Measurements from ENCODE around the gene TRIO.

TRIO gene

GRCh38 chr5:14213253-14213652, 70.1 kb downstream of the TRIO start:
- H3K9me3 Mint-ChIP-seq: no peaks in the 10 kb centered on the region
- H3K4me3 Mint-ChIP-seq: no peak overlapping the region
- peaks cover 2% of the 10 kb centered on the region for H3K4me1 Mint-ChIP-seq (ENCODE audit: low read depth)
- H3K36me3 Mint-ChIP-seq (ENCODE audit: low read depth): no peaks in the 10 kb centered on the region
- H3K27me3 Mint-ChIP-seq (ENCODE audit: low read depth): peaks cover 6% of the 10 kb centered on the region
- DNase-seq (ENCODE audit: low spot score): no peak
- H3K27ac Mint-ChIP-seq: no peak overlapping the region

- no peaks in the 10 kb centered on the region for H3K9me3 Mint-ChIP-seq
- H3K4me3 Mint-ChIP-seq: no peak overlapping the region
- H3K27me3 Mint-ChIP-seq (ENCODE audit: low read depth): peaks cover 7% of the 10 kb centered on the region
- H3K27ac Mint-ChIP-seq: no peak overlapping the region
- DNase-seq (ENCODE audit: low spot score): no peak
- no peaks in the 10 kb centered on the region for H3K36me3 Mint-ChIP-seq (ENCODE audit: low read depth)
- no peaks in the 10 kb centered on the region for H3K4me1 Mint-ChIP-seq (ENCODE audit: low read depth)
These were observed 70.9 kb downstream of the TRIO start for GRCh38 chr5:14213813-14214585.

GRCh38 chr5:14215901-14216300, 72.8 kb downstream of the TRIO start:
- Mint-ChIP-seq H3K36me3 (ENCODE audit: low read depth) (no peaks in the 10 kb centered on the region), H3K4me1 (ENCODE audit: low read depth) (no peaks in the 10 kb centered on the region), H3K4me3 (no peak overlapping the region), H3K27ac (no peak overlapping the region), H3K27me3 (ENCODE audit: low read depth) (peaks cover 5% of the 10 kb centered on the region), H3K9me3 (no peaks in the 10 kb centered on the region)
- DNase-seq (ENCODE audit: low spot score): no peak

DNA sequence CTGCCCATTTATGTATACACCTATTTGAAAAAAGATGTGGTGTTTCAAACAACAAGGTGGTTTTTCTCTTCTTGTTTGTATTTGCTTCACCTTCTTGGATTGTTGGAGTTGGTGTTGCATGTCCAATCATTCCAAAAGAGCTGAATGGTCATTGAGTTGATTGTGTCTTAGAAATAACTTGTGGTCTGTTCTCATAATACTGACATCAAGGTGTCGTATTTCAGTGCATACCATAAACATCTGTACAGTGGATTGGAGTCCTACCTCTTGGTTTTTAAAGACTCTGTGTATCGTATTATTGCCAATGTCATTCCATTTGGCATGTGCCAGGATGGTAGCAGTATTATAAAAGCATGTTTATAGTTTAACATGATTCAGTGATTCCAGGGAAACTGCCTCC, 73.2 kb downstream of the TRIO start:
- Mint-ChIP-seq H3K27me3 (ENCODE audit: low read depth) (peaks cover 7% of the 10 kb centered on the region), H3K4me1 (ENCODE audit: low read depth) (no peaks in the 10 kb centered on the region), H3K9me3 (no peaks in the 10 kb centered on the region), H3K4me3 (no peak overlapping the region), H3K36me3 (ENCODE audit: low read depth) (no peaks in the 10 kb centered on the region), H3K27ac (no peak overlapping the region)
- no peak for DNase-seq (ENCODE audit: low spot score)

GRCh38 chr5:14216902-14217301, 73.8 kb downstream of the TRIO start:
- no peak overlapping the region for H3K27ac Mint-ChIP-seq
- no peak overlapping the region for H3K4me3 Mint-ChIP-seq
- H3K9me3 Mint-ChIP-seq: no peaks in the 10 kb centered on the region
- peaks cover 2% of the 10 kb centered on the region for H3K4me1 Mint-ChIP-seq (ENCODE audit: low read depth)
- H3K27me3 Mint-ChIP-seq (ENCODE audit: low read depth): peaks cover 9% of the 10 kb centered on the region
- DNase-seq (ENCODE audit: low spot score): no peak
- H3K36me3 Mint-ChIP-seq (ENCODE audit: low read depth): no peaks in the 10 kb centered on the region

- no peak for DNase-seq (ENCODE audit: low spot score)
- Mint-ChIP-seq H3K4me1 (ENCODE audit: low read depth) (peaks cover 2% of the 10 kb centered on the region), H3K4me3 (no peak overlapping the region), H3K9me3 (no peaks in the 10 kb centered on the region), H3K27me3 (ENCODE audit: low read depth) (peaks cover 10% of the 10 kb centered on the region), H3K36me3 (ENCODE audit: low read depth) (no peaks in the 10 kb centered on the region), H3K27ac (no peak overlapping the region)
These were observed 74.4 kb downstream of the TRIO start for GRCh38 chr5:14217587-14217986.

DNA sequence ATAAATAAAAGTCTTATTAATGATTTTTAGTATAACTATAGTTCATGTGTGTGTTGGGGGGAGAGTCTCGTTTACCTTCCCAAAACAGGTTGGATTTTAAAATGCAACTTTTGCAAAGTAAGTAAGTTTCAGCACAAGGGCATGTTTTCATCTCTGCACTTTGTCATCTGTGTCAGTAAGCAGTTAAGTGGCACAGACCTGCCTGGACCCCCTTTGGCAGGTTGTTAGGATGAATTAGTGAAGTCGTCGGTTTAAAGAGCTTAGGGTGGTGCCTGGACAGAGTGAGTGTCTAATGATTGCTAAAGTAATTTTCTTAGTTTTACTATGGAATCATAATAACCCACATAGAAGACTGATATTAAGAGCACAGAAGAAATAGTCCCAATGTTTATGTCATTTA, 74.9 kb downstream of the TRIO start:
- Mint-ChIP-seq H3K4me3 (no peak overlapping the region), H3K9me3 (no peaks in the 10 kb centered on the region), H3K4me1 (ENCODE audit: low read depth) (peaks cover 4% of the 10 kb centered on the region)

DNA sequence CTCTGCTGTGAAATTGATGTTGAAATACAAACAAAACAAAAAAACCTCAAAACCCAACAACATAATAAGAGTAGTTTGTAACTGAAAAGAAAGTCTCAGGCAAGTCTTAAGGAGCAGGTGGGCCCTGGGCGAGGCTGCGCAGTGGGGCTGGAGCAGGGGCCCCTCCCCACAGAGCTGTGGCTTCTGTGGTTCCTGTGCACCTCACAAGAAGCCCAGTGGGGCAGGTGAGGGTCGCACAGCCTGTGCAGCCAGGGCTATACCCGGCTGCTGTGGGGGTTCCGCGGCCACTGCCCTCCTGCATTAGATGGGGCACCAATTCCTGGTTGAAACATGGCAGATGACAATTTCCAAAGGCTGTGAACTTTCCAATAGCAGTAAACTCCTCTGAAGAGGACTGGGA, 75.3 kb downstream of the TRIO start:
- Mint-ChIP-seq H3K4me3 (no peak overlapping the region), H3K4me1 (ENCODE audit: low read depth) (peaks cover 9% of the 10 kb centered on the region), H3K27me3 (ENCODE audit: low read depth) (peaks cover 18% of the 10 kb centered on the region), H3K9me3 (no peaks in the 10 kb centered on the region), H3K27ac (no peak overlapping the region), H3K36me3 (ENCODE audit: low read depth) (no peaks in the 10 kb centered on the region)
- no peak for DNase-seq (ENCODE audit: low spot score)

More for the DNA sequence above, 74.9 kb downstream of the TRIO start:
- DNase-seq (ENCODE audit: low spot score): no peak
- no peaks in the 10 kb centered on the region for H3K36me3 Mint-ChIP-seq (ENCODE audit: low read depth)
- H3K27ac Mint-ChIP-seq: no peak overlapping the region
- H3K27me3 Mint-ChIP-seq (ENCODE audit: low read depth): peaks cover 13% of the 10 kb centered on the region

DNA sequence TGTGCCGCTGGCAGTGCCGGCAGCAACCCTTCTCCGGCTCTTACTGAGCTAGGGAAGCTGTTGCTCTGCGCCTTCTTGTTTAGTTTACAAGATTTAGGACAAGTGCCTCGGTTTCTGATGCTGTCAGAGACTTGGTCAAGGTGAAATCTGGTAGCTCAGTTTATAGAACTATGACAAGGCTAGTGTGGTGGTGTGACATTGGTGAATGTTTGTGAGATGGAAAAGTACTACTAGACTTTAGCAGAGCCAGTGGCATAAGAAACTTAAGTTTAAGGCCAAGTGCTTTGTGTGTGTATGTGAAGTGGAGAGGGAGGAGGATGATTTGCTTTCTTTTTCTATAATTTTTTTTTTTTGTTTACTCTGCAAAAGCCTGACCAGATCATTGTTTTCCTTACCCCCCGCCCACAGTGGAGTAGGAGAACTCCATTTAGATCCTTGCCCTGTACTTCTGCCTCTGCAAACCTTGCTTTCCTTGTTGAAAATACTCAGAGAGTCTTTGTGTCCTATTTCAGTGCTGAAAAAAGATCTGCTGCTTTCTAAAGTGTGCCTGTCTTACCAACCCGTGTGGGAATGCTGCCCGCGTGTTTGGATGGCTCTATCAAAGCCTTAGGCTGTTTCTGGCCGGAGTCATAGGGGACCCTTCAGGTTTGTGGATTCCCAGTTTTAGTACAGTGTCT, 75.9 kb downstream of the TRIO start:
- no peak for DNase-seq (ENCODE audit: low spot score)
- H3K36me3 Mint-ChIP-seq (ENCODE audit: low read depth): no peaks in the 10 kb centered on the region
- no peak overlapping the region for H3K4me3 Mint-ChIP-seq
- no peak overlapping the region for H3K27ac Mint-ChIP-seq
- H3K4me1 Mint-ChIP-seq (ENCODE audit: low read depth): peaks cover 12% of the 10 kb centered on the region
- no peaks in the 10 kb centered on the region for H3K9me3 Mint-ChIP-seq
- peaks cover 18% of the 10 kb centered on the region for H3K27me3 Mint-ChIP-seq (ENCODE audit: low read depth)

DNA sequence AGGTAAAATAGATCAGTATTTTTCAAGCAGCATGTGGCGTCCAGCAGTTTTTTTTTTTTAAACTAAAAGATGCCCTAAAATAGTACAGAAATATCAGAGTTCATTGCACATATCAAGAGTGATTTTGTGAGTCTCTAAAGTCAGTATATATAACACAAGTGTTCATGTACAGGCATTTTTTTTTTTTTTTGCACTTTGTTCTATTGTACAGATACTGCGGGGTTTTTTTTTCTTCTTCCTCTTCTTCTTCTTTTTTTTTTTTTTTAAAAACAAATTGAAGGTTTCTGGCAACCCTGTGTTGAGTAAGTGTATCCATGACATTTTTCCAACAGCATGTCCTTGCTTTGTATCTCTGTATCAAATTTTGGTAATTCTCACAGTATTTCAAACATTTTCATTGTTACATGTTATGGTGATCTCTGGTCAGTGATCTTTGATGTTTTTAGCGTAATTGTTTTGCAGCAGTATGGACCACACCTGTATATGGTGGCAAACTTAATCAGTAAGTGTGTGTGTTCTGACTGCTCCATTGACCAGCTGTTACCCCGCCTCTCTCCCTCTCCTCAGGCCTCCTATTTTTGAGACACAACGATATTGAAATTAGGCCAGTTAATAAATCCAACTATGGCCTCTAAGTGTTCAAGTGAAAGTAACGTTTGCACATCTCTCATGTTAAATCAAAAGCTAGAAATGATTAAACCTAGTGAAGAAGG, 76.8 kb downstream of the TRIO start:
- DNase-seq (ENCODE audit: low spot score): no peak

DNA sequence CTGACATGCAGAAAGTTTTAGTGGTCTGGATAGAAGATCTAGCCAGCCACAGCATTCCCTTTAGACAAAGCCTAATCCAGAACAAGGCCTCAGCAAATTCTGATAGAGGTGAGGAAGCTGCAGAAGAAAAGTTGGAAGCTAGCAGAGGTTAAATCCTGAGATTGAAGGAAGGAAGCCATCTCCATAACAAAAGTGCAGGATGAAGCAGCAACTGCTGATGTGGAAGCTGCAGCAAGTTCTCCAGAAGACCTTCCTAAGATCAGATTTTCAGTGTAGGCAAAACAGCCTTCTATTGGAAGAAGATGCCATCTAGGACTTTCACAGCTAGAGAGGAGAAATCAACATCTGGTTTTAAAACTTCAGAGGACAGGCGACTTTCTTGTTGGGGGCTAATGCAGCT, 77.5 kb downstream of the TRIO start:
- H3K36me3 Mint-ChIP-seq (ENCODE audit: low read depth): no peaks in the 10 kb centered on the region
- H3K9me3 Mint-ChIP-seq: no peaks in the 10 kb centered on the region
- no peak overlapping the region for H3K4me3 Mint-ChIP-seq
- H3K27ac Mint-ChIP-seq: no peak overlapping the region
- peaks cover 18% of the 10 kb centered on the region for H3K27me3 Mint-ChIP-seq (ENCODE audit: low read depth)
- DNase-seq (ENCODE audit: low spot score): no peak
- H3K4me1 Mint-ChIP-seq (ENCODE audit: low read depth): peaks cover 12% of the 10 kb centered on the region

More for the DNA sequence above, 76.8 kb downstream of the TRIO start:
- Mint-ChIP-seq H3K4me3 (no peak overlapping the region), H3K27me3 (ENCODE audit: low read depth) (peaks cover 18% of the 10 kb centered on the region), H3K9me3 (no peaks in the 10 kb centered on the region), H3K27ac (no peak overlapping the region), H3K36me3 (ENCODE audit: low read depth) (no peaks in the 10 kb centered on the region), H3K4me1 (ENCODE audit: low read depth) (peaks cover 12% of the 10 kb centered on the region)

GRCh38 chr5:14221732-14222131, 78.6 kb downstream of the TRIO start:
- no peak for DNase-seq (ENCODE audit: low spot score)
- H3K4me3 Mint-ChIP-seq: no peak overlapping the region
- H3K36me3 Mint-ChIP-seq (ENCODE audit: low read depth): no peaks in the 10 kb centered on the region
- peaks cover 12% of the 10 kb centered on the region for H3K4me1 Mint-ChIP-seq (ENCODE audit: low read depth)
- H3K27ac Mint-ChIP-seq: no peak overlapping the region
- H3K27me3 Mint-ChIP-seq (ENCODE audit: low read depth): peaks cover 18% of the 10 kb centered on the region
- no peaks in the 10 kb centered on the region for H3K9me3 Mint-ChIP-seq

DNA sequence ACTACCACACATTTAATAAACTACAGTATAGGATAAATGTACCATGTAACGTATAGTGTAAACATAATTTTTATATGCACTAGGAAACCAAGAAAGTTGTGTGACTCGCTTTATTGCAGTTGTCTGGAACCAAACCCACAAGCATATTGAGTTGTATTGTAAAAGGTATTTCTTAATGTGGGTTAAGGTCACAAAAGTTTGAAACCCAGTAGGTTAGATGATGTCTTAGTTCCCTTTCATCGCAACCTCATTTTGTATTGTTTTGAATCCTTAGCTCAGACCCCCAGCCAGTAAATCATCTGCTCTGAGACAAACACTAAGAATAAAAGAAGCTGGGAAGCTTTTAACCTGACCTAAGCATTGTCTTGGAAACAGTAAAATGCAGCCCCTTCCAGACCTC, 79.1 kb downstream of the TRIO start:
- no peaks in the 10 kb centered on the region for H3K36me3 Mint-ChIP-seq (ENCODE audit: low read depth)
- H3K27ac Mint-ChIP-seq: no peak overlapping the region
- no peak overlapping the region for H3K4me3 Mint-ChIP-seq
- no peaks in the 10 kb centered on the region for H3K9me3 Mint-ChIP-seq
- peaks cover 18% of the 10 kb centered on the region for H3K27me3 Mint-ChIP-seq (ENCODE audit: low read depth)
- DNase-seq (ENCODE audit: low spot score): no peak
- peaks cover 12% of the 10 kb centered on the region for H3K4me1 Mint-ChIP-seq (ENCODE audit: low read depth)

DNA sequence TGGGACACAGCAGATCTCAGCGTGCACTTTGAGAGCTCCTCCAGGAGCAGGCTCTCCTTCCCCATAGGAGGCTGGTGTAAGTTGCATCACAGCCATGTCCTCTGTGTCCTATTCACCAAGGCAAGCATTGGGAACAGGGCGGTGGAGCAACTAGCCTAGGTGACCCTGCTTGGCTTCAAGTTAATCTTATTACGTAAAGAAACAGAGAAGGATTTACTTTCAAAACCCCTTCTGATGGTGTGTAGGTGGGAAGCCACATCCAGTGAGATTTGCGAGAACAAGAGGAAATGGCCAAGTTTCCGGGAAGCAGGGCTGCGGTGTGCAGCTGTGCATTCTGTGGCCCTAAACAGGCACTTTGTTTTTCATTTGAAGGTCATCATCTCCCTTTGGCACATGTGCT, 80.2 kb downstream of the TRIO start:
- H3K4me1 Mint-ChIP-seq (ENCODE audit: low read depth): peaks cover 12% of the 10 kb centered on the region
- no peak overlapping the region for H3K27ac Mint-ChIP-seq
- no peak for DNase-seq (ENCODE audit: low spot score)
- H3K9me3 Mint-ChIP-seq: no peaks in the 10 kb centered on the region
- H3K36me3 Mint-ChIP-seq (ENCODE audit: low read depth): no peaks in the 10 kb centered on the region
- H3K27me3 Mint-ChIP-seq (ENCODE audit: low read depth): peaks cover 13% of the 10 kb centered on the region
- no peak overlapping the region for H3K4me3 Mint-ChIP-seq

All from T-helper 2 cell treated with Interferon-gamma antibody and Interleukin-4, amounts not matched to agents 5 μg/mL and 100 μg/mL, for 36 hours (primary cell).